CD8-positive, alpha-beta memory T cell (primary cell): ENCODE results near the gene FOXD1. TPM values are rescaled to one million over a fixed set of nuclear protein-coding genes. Genes with fewer than 3 reads are reported as not detected.

ENCODE experiments used
- CTCF ChIA-PET: fragments of 350-600 bp; sonication (Branson Sonifier 250); formaldehyde crosslinking; loops from one replicate; lab custom pipeline; 2021; ENCODE audit warnings: antibody characterized with exemption; lab: Charles Lee
- POLR2A ChIA-PET: fragments of 350-600 bp; sonication (Branson Sonifier 250); formaldehyde crosslinking; loops from one replicate; lab custom pipeline; 2021; ENCODE audit warnings: antibody characterized with exemption; lab: Charles Lee
- DNase-seq, 5 donors: peaks; one replicate each; pipeline versions ENCODE4 v3.0.0 to v3.0.0-alpha.2; 2020 to 2022; ENCODE audit warnings: mixed read lengths in 1 of 5
- H3K27ac ChIP-seq: one replicate; pipeline ENCODE4 v1.7.0; 2013; ENCODE audit warnings: low read depth, mild to moderate bottlenecking, low read length, moderate library complexity
- H3K27me3 ChIP-seq: 2 replicates; pipeline ENCODE4 v1.7.0; 2013; ENCODE audit warnings: low read length, mild to moderate bottlenecking; ENCODE audit not compliant: insufficient read depth, poor library complexity, severe bottlenecking
- H3K36me3 ChIP-seq: 2 replicates; pipeline ENCODE4 v1.7.0; 2013; ENCODE audit warnings: mild to moderate bottlenecking, low read length, moderate library complexity; ENCODE audit not compliant: insufficient read depth
- H3K4me1 ChIP-seq: 2 replicates; pipeline ENCODE4 v1.7.0; 2013; ENCODE audit warnings: mild to moderate bottlenecking, low read length, moderate library complexity; ENCODE audit not compliant: insufficient read depth
- H3K4me3 ChIP-seq: 2 replicates; pipeline ENCODE4 v1.7.0; 2013; ENCODE audit warnings: mild to moderate bottlenecking, low read length
- H3K9me3 ChIP-seq: 2 replicates; pipeline ENCODE4 v1.7.0; 2013; ENCODE audit warnings: mild to moderate bottlenecking, low read length
- H3K27ac Mint-ChIP-seq, 8 donors: one replicate each; pipeline ENCODE4 v1.8.0; 2020 to 2021; ENCODE audit warnings: mixed read lengths in 8 of 8, mild to moderate bottlenecking in 6 of 8, inconsistent platforms in 3 of 8, moderate library complexity in 3 of 8
- H3K27me3 Mint-ChIP-seq, 2 donors: one replicate each; pipeline ENCODE4 v1.8.0; 2020 to 2021; ENCODE audit warnings: mixed read lengths in 2 of 2, mild to moderate bottlenecking in 1 of 2, moderate library complexity in 1 of 2
- H3K36me3 Mint-ChIP-seq, 3 donors: one replicate each; pipeline ENCODE4 v1.8.0; 2020 to 2021; ENCODE audit warnings: mixed read lengths in 3 of 3, inconsistent platforms in 1 of 3, mild to moderate bottlenecking in 1 of 3
- H3K4me1 Mint-ChIP-seq, 3 donors: one replicate each; pipeline ENCODE4 v1.8.0; 2020 to 2021; ENCODE audit warnings: mixed read lengths in 3 of 3, inconsistent platforms in 1 of 3, mild to moderate bottlenecking in 1 of 3
- H3K4me3 Mint-ChIP-seq, 7 donors: one replicate each; pipeline ENCODE4 v1.8.0; 2020 to 2021; ENCODE audit warnings: mixed read lengths in 7 of 7, mild to moderate bottlenecking in 6 of 7, moderate library complexity in 4 of 7, inconsistent platforms in 2 of 7
- H3K9me3 Mint-ChIP-seq, 5 donors: one replicate each; pipeline ENCODE4 v1.8.0; 2020 to 2022; ENCODE audit warnings: mixed read lengths in 5 of 5, mild to moderate bottlenecking in 3 of 5, moderate library complexity in 2 of 5, inconsistent platforms in 1 of 5
- polyA plus RNA-seq: library from polyadenylated mRNA; unstranded; fragments of 300-500 nt; fragmentation: Illumina TruSeq; gene quantifications from one replicate; pipeline ENCODE4 v1.2.3, GENCODE V29; 2021
- total RNA-seq, 2 experiments: library from RNA; stranded (reverse); gene quantifications; one replicate each; pipeline ENCODE4 v1.2.3, GENCODE V29; 2021

Gene FOXD1
- total and polyA plus RNA-seq, 3 experiments from 2014 or later: 0.09 to 0.22 TPM; not detected in 1

DNA sequence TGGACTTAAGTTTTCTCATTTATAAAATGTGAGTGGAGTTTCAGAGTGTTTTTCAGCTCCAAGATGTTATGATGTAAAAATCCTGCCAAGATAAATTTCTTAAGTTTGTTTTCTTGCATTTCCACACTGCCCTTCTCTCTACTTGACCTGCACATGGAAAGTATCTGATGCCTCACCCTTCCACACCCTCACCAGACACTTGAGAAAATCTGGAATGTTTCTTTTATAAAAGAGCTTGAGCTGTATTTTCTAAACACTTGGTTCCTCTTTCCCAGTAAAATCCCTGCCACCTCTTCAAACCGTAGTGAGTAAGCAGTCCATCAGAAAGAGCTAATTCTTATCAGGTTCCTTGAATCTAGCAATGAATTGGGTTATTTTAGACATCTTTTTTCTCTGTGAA, 42.9 kb downstream of the FOXD1 start:
- no peak overlapping the region for H3K27ac ChIP-seq
- CTCF ChIA-PET: interaction anchor here (0.6 to 1.4 kb wide), 3 partner anchors 8 to 46 kb away, joined by 4 read pairs; no protein-coding TSS in a partner anchor
- Mint-ChIP-seq H3K27me3 (peaks cover 14 to 27% of the 10 kb centered on the region in 2 donors), H3K9me3 (no peaks in the 10 kb centered on the region), H3K36me3 (peaks cover 0 to 4% (median 3%) of the 10 kb centered on the region in 3 donors), H3K4me1 (peaks cover 11 to 20% (median 16%) of the 10 kb centered on the region in 3 donors), H3K27ac (no peak overlapping the region), H3K4me3 (no peak overlapping the region)
- H3K9me3 ChIP-seq: no peaks in the 10 kb centered on the region
- DNase-seq: no peak
- no peaks in the 10 kb centered on the region for H3K36me3 ChIP-seq
- no peaks in the 10 kb centered on the region for H3K27me3 ChIP-seq
- POLR2A ChIA-PET: no interaction called here
- H3K4me1 ChIP-seq: no peaks in the 10 kb centered on the region
- H3K4me3 ChIP-seq: no peak overlapping the region

DNA sequence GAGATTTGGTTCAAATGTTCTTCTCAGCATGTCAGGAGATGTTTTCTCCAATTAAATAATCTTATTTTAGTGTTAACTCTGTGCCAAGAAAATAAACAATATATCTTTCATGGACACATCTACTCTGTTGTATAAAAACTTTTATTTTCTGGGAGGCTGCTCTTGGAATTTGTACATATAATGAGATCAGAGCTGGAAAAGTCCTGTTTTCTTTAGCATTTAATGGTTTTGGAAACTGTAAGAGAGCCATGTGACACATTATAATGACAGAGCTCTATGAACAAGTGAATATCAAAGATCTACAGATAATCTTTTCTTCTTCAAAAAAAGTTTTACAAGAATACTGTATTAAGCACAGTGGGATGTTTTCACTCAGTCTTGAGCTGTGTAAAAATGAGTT, 48.8 kb downstream of the FOXD1 start:
- no peak overlapping the region for H3K4me3 ChIP-seq
- no peak overlapping the region for H3K27ac Mint-ChIP-seq
- CTCF ChIA-PET: no interaction called here
- H3K4me1 Mint-ChIP-seq: no peaks in the 10 kb centered on the region
- no peak overlapping the region for H3K4me3 Mint-ChIP-seq
- no peaks in the 10 kb centered on the region for H3K9me3 ChIP-seq
- H3K27me3 ChIP-seq: no peaks in the 10 kb centered on the region
- no peaks in the 10 kb centered on the region for H3K4me1 ChIP-seq
- H3K36me3 Mint-ChIP-seq: peaks cover 0 to 9% (median 1%) of the 10 kb centered on the region in 3 donors
- peaks cover 9 to 21% of the 10 kb centered on the region in 2 donors for H3K27me3 Mint-ChIP-seq
- H3K27ac ChIP-seq: no peak overlapping the region
- DNase-seq: no peak
- H3K36me3 ChIP-seq: no peaks in the 10 kb centered on the region
- H3K9me3 Mint-ChIP-seq: no peaks in the 10 kb centered on the region
- POLR2A ChIA-PET: no interaction called here

Other genes starting within 250 kb of the FOXD1 start
- 1,000 to 10,000 TPM; 1,052 to 1,053 TPM for gene BTF3, start 49.7 kb upstream of the FOXD1 start, total RNA-seq
- 675 TPM for gene BTF3, start 49.7 kb upstream of the FOXD1 start, polyA plus RNA-seq
- 10 to 100 TPM; 16.4 to 22.3 TPM for gene ANKRA2, start 116.9 kb upstream of the FOXD1 start, total RNA-seq
- gene ANKRA2, start 116.9 kb upstream of the FOXD1 start, polyA plus RNA-seq: 17.2 TPM
- 10 to 100 TPM; 53.4 to 56.5 TPM for gene UTP15, start 117.0 kb upstream of the FOXD1 start, total RNA-seq
- 8.9 TPM for gene UTP15, start 117.0 kb upstream of the FOXD1 start, polyA plus RNA-seq
- under 1 TPM; 0.27 to 0.28 TPM for gene ARHGEF28, start 177.4 kb upstream of the FOXD1 start, total RNA-seq
- 0.24 TPM for gene ARHGEF28, start 177.4 kb upstream of the FOXD1 start, polyA plus RNA-seq